ENCODE results near the gene FIG4. TPM values are rescaled to one million over a fixed set of nuclear protein-coding genes. Genes with fewer than 3 reads are reported as not detected.

FIG4 gene
- total RNA-seq, 1 donor: 23.3 TPM

GRCh38 chr6:109870089-109870410 is 179.0 kb downstream of the FIG4 start:
- no peak for DNase-seq (ENCODE audit: low read depth)
- no peak overlapping the region for H3K4me3 ChIP-seq (ENCODE audit: low read depth, low read length)

GRCh38 chr6:109872549-109872948 is 181.5 kb downstream of the FIG4 start:
- H3K4me3 ChIP-seq (ENCODE audit: low read depth, low read length): no peak overlapping the region
- DNase-seq (ENCODE audit: low read depth): no peak
- TF ChIP-seq CTCF (IDR thresholded peaks at IDR 0.05; ENCODE audit: insufficient read depth, low read depth, low read length): no peak

More at GRCh38 chr6:109870089-109870410, 179.0 kb downstream of the FIG4 start:
- no peak for TF ChIP-seq CTCF (IDR thresholded peaks at IDR 0.05; ENCODE audit: insufficient read depth, low read depth, low read length)

- no peak for TF ChIP-seq CTCF (IDR thresholded peaks at IDR 0.05; ENCODE audit: insufficient read depth, low read depth, low read length)
- H3K4me3 ChIP-seq (ENCODE audit: low read depth, low read length): no peak overlapping the region
- no peak for DNase-seq (ENCODE audit: low read depth)
Observed at GRCh38 chr6:109872968-109873545, 182.0 kb downstream of the FIG4 start.

GRCh38 chr6:109874086-109874485 is 183.0 kb downstream of the FIG4 start:
- no peak overlapping the region for H3K4me3 ChIP-seq (ENCODE audit: low read depth, low read length)
- no peak for DNase-seq (ENCODE audit: low read depth)
- TF ChIP-seq CTCF (IDR thresholded peaks at IDR 0.05; ENCODE audit: insufficient read depth, low read depth, low read length): no peak

GRCh38 chr6:109874621-109875020 is 183.5 kb downstream of the FIG4 start:
- TF ChIP-seq CTCF (IDR thresholded peaks at IDR 0.05; ENCODE audit: insufficient read depth, low read depth, low read length): no peak
- no peak overlapping the region for H3K4me3 ChIP-seq (ENCODE audit: low read depth, low read length)
- no peak for DNase-seq (ENCODE audit: low read depth)

Other genes with a start within 250 kb of the FIG4 start
- 54.1 and 55.3 TPM in 2 replicates for gene MICAL1, start 235.5 kb upstream of the FIG4 start, total RNA-seq
- gene ZBTB24, start 208.1 kb upstream of the FIG4 start, total RNA-seq: 8.1 and 10.4 TPM in 2 replicates
- gene AK9, start 94 bp upstream of the FIG4 start, total RNA-seq: 3.5 TPM in 2 replicates